NCI-H748 treated with DMSO at 0.1 percent for 48 hours (cell line): ENCODE results near the gene ARID1A.
"Not testable (repeated sequence)": the region's sequence is repeated elsewhere in the genome, so short reads cannot be mapped to it uniquely, and the experiment has no call there.

Experiments used
- DNase-seq: peaks from one replicate; lab custom pipeline; 2025; lab: John Stamatoyannopoulos, UW

ARID1A gene

DNA sequence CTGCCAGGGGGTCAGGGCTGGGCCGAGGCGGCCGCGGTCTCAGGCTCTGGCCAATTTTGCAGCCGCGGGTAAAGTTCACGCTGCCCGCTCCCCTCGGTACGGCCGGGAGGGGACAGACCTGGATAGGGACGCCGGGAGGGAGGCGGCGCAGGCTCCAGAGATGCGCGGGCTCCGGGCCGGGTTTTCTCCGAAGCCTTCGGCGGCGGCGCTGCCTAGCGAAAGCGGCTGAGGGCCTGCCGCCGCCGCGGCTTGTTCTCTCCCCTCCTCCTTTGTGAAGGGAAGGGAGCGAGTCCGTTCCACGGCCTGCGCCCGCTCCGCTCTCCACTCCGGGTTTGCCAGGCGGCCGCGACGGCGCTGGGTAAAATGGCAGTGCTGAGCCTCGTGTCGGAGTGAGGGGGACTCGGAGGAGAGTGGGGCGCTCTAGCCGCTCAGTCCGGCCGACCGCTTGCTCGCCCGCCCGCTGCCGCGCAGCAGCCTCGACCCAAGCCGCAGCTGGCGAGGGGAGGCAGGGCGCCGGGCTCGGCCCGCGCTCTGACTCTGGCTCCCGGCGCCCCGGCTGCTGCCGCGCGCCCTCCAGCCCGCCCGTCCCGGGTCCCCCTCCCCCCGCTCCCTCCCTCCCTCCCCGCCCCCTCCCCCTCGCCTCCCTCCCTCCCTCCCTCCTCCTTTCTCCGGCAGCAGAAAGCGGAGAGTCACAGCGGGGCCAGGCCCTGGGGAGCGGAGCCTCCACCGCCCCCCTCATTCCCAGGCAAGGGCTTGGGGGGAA, at the start of gene ARID1A:
Gene ARID1A (plus strand): TSS at position 660 of the 763 bp plus-strand sequence. CDS start 389 bp downstream, outside the sequence.
- DNase-seq: peak; percentile 9

- DNase-seq: no peak
Measured at GRCh38 chr1:26664802-26665201, 31.0 kb upstream of the ARID1A start.

GRCh38 chr1:26666855-26667254, 29.0 kb upstream of the ARID1A start:
- no peak for DNase-seq

DNA sequence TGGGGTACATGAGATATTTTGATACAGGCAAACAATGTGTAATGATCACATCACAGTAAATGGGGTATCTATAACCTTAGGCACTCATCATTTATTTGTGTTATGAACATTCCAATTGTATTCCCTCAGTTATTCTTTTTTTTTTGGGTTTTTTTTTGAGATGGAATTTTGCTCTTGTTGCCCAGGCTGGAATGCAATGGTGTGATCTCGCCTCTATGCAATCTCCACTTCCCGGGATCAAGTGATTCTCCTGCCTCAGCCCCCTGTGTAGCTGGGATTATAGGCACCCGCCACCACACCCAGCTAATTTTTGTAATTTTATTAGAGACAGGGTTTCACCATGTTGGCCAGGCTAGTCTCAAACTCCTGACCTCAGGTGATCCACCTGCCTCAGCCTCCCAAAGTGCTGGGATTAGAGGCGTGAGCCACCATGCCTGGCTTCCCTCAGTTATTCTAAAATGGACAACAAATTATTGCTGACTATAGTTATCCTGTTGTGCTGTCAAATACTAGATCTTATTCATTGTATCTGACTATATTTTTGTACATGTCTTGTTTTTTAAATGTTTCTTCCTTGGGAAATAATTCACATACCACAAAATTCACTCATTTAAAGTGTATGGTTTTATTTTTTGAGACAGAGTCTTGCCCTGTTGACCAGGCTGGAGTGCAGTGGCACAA, 27.6 kb upstream of the ARID1A start:
- DNase-seq: not testable (repeated sequence)

GRCh38 chr1:26677306-26678115, 18.3 kb upstream of the ARID1A start:
- peak; percentile 11 for DNase-seq

- no peak for DNase-seq
Measured at GRCh38 chr1:26684763-26685508, 10.9 kb upstream of the ARID1A start.

GRCh38 chr1:26686795-26687194, 9.0 kb upstream of the ARID1A start:
- no peak for DNase-seq

DNA sequence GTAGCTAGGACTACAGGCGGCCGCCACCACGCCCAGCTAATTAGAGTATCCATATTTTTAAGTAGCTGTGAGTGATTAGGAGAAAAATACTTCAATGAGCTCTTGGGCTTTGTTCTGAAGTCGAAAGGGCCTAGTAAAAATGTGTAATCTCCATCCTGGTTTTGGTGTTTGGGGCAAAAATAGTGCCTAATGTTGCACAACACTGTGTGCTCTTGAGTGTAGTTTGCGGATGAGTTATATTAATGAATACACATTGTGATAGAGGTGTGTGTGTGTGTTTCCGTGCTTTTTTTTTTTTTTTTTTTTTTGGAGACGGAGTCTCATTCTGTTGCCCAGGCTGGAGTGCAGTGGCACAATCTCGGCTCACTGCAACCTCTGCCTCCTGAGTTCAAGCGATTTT, 6.3 kb upstream of the ARID1A start:
- no peak for DNase-seq

- DNase-seq: no peak
Measured at GRCh38 chr1:26690157-26690556, 5.7 kb upstream of the ARID1A start.

- DNase-seq: no peak
Measured at GRCh38 chr1:26690576-26691031, 5.2 kb upstream of the ARID1A start.

DNA sequence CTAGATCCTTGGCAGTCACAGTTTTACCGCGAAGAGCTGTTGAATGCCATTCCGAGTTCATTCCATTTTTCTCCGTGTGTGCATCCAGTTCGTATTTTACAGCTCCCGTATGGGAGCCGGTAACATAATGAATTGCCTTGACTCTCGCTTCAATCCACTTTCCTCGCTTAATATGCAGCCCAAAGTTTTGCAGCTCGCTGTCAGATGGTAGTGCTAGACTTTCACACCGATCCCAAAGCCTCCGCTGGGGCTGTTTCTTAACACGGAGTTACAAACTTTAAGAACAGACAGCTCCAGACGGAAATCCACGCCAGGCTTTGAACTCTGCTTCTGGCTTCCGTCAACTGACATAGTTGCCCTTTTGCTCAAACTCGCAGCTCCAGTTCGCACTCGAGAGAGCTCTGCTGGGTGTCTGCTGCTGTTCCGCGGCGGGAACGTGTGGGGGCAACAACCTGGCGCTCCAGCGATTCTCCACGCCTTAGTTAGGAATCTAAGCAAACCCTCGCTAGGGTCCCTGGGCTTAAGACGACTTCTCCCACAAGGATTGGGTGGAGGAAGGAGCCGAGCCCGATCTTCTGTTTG, 3.5 kb upstream of the ARID1A start:
- DNase-seq: no peak

DNA sequence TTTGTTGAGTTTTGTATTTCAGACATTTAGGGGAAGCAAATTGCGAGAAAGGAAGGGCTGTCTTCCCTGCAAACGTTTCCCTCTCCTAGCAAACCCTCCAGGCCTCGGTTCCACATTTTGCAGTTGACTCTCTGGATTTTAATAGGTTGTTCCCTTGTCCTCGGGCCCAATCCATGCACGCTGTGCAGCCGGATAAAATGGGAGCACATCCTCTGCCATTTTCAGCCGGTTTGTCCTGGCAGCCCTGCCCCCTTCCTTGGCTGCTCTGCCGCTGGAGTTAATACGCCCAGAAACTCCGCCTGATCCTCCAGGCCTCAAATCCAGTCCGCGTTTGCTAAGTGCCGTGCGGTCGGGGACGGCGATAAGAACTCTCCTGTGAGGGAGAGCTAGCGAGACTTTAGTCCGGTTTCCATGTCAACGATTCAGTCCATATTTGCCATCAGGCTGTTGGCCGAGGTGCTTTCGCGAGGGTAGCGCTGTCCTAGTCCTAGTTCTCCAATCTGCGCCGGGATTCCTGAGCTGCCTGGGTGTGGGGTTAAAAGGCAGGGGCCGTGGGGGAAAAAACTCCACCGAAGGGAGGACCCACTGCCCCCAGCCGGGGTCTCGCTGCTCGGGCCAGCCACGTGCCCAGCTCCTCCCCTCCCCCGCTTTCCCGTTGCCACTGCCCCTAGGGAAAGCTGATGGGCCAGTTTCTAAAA, 2.9 kb upstream of the ARID1A start:
- DNase-seq: no peak

DNA sequence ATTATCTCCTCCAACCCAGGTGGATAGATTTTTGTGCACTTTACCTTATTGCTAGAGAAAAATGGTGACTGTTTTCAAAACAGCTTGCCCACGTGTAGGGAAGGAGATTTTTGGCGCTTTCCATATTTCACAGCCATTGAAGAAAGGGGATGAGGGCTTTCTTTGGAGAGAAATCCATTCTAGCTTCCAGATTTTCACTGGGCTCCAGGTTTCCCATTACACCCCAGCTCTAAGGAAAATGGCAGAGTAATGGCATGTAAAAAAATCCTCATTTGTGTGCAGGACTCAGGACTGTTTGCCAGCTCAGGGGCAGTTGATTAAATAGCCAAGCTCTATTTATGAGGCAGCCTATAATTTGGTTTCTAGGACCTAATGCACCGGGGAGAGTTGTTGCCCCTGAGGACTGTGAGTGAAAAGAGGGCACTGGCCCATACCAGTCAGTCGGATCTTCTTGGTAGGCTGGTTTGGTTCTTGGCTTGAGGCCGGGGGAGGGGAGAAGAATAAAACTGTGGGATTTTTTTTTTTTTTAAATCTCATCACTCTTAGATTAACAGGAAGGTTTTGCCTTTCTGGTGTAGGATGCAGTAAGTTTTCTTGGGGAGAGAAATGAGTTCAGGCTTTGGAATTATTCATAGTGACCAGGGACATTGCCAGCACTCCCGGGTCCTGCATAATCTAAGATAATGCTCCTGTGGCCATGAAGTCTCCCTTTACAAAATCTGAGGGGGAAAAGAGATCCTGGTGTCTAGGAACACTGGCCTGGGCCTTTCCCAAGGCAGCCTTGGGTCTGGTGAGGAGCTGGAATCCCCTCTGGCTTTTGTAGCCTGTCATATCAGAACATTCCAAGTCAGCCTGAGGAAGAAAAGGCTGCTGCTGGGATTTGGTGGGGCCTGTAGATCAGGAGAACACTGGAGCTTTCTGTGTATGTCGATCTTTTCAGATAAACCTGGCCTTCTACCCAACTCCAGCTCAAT, 1.9 kb upstream of the ARID1A start:
- DNase-seq: no peak

GRCh38 chr1:26694638-26695355, 1.0 kb upstream of the ARID1A start:
- DNase-seq: no peak

DNA sequence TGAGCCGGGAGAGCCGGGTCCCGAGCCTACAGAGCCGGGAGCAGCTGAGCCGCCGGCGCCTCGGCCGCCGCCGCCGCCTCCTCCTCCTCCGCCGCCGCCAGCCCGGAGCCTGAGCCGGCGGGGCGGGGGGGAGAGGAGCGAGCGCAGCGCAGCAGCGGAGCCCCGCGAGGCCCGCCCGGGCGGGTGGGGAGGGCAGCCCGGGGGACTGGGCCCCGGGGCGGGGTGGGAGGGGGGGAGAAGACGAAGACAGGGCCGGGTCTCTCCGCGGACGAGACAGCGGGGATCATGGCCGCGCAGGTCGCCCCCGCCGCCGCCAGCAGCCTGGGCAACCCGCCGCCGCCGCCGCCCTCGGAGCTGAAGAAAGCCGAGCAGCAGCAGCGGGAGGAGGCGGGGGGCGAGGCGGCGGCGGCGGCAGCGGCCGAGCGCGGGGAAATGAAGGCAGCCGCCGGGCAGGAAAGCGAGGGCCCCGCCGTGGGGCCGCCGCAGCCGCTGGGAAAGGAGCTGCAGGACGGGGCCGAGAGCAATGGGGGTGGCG, 371 bp downstream of the ARID1A start:
- no peak for DNase-seq

GRCh38 chr1:26696654-26697430, 1.0 kb downstream of the ARID1A start:
- DNase-seq: no peak

- no peak for DNase-seq
Measured at GRCh38 chr1:26697431-26697977, 1.7 kb downstream of the ARID1A start.
